Hepatocyte (in vitro differentiated cells): ENCODE measurements around the gene OR2M5. TPM values are rescaled to one million over a fixed set of nuclear protein-coding genes. Genes with fewer than 3 reads are reported as not detected.

Experiments used
- DNase-seq: peaks from one replicate; pipeline ENCODE4 v3.0.0-alpha.2; 2016; ENCODE audit warnings: low spot score
- H2AFZ ChIP-seq: fragments of 200-600 bp; sonication (generic); 2 replicates; pipeline ENCODE4 v1.6.0; 2016; ENCODE audit warnings: antibody characterized with exemption, mild to moderate bottlenecking
- H3K27ac ChIP-seq: fragments of 200-600 bp; sonication (generic); 2 replicates; pipeline ENCODE4 v1.5.1; 2016; ENCODE audit warnings: mild to moderate bottlenecking
- H3K27me3 ChIP-seq: fragments of 200-600 bp; sonication (generic); 2 replicates; pipeline ENCODE4 v1.6.1; 2016
- H3K36me3 ChIP-seq: fragments of 200-600 bp; sonication (generic); replicated peaks from 2 replicates; pipeline ENCODE4 v1.5.1; 2016; ENCODE audit warnings: low read depth; ENCODE audit not compliant: insufficient read depth
- H3K4me1 ChIP-seq: fragments of 200-600 bp; sonication (generic); 2 replicates; pipeline ENCODE4 v1.5.1; 2016; ENCODE audit warnings: mild to moderate bottlenecking, moderate library complexity; ENCODE audit not compliant: insufficient read depth
- H3K4me2 ChIP-seq: fragments of 200-600 bp; sonication (generic); 2 replicates; pipeline ENCODE4 v1.6.0; 2016
- H3K4me3 ChIP-seq: fragments of 200-600 bp; sonication (generic); 2 replicates; pipeline ENCODE4 v1.5.1; 2016; ENCODE audit warnings: mild to moderate bottlenecking
- H3K79me2 ChIP-seq: fragments of 200-600 bp; sonication (generic); 2 replicates; pipeline ENCODE4 v1.6.0; 2017; ENCODE audit warnings: mild to moderate bottlenecking
- H3K9me2 ChIP-seq: fragments of 200-600 bp; sonication (generic); replicated peaks from 2 replicates; pipeline ENCODE4 v1.6.0; 2017; ENCODE audit warnings: mild to moderate bottlenecking; ENCODE audit not compliant: insufficient read depth
- H3K9me3 ChIP-seq: fragments of 200-600 bp; sonication (generic); 2 replicates; pipeline ENCODE4 v1.5.1; 2016; ENCODE audit warnings: low read depth, mild to moderate bottlenecking
- H4K20me1 ChIP-seq: fragments of 200-600 bp; sonication (generic); 2 replicates; pipeline ENCODE4 v1.6.0; 2016; ENCODE audit warnings: mild to moderate bottlenecking; ENCODE audit not compliant: insufficient read depth, poor library complexity, severe bottlenecking
- CTCF ChIP-seq: fragments of 200-600 bp; sonication (generic); IDR thresholded peaks from 2 replicates; pipeline ENCODE4 v1.5.1; 2016; ENCODE audit warnings: antibody characterized with exemption, mild to moderate bottlenecking; ENCODE audit not compliant: poor library complexity
- EZH2 ChIP-seq: fragments of 200-600 bp; sonication (generic); IDR thresholded peaks from 2 replicates; pipeline ENCODE4 v1.6.1; 2016; ENCODE audit warnings: antibody characterized with exemption, mild to moderate bottlenecking, borderline replicate concordance
- EZH2phosphoT487 ChIP-seq: fragments of 200-600 bp; sonication (generic); IDR thresholded peaks from one replicate; pipeline ENCODE4 v1.6.1; 2018; ENCODE audit warnings: antibody characterized with exemption, mild to moderate bottlenecking, low read depth, moderate library complexity; ENCODE audit not compliant: unreplicated experiment, severe bottlenecking
- WGBS: methylation state at CpG from one replicate; pipeline ENCODE4 v1.1.6; 2016; ENCODE audit warnings: low lambda C conversion rate; ENCODE audit errors: missing lambda C conversion rate; 5-methylcytosine and 5-hydroxymethylcytosine counted together
- polyA plus RNA-seq: library from polyadenylated mRNA; unstranded; fragments of >200 nt; fragmentation: Nextera tagmentation; extraction: Ambion mirVana; gene quantifications from 2 replicates; pipeline ENCODE4 v1.2.1, GENCODE V29; 2016
- total RNA-seq: library from RNA; depleted of rRNA; stranded (reverse); fragments of >200 nt; gene quantifications from 2 replicates; pipeline ENCODE4 v1.2.3, GENCODE V29; 2014

Gene OR2M5
- total and polyA plus RNA-seq, 2 experiments from 2014 or later, result not detected

GRCh38 chr1:248111157-248111556, 33.8 kb upstream of the OR2M5 start:
- WGBS, result 53% methylated on average over 5 of the region's 5 CpGs
- Histone ChIP-seq H3K9me2 (no peaks in the 10 kb centered on the region), H3K79me2 (no peaks in the 10 kb centered on the region), H3K4me3 (no peak overlapping the region), H3K4me2 (no peak overlapping the region), H4K20me1 (no peaks in the 10 kb centered on the region), H3K27ac (no peak overlapping the region), H3K9me3 (no peaks in the 10 kb centered on the region), H3K4me1 (no peaks in the 10 kb centered on the region), H2AFZ (no peak overlapping the region), H3K27me3 (no peaks in the 10 kb centered on the region), H3K36me3 (no peaks in the 10 kb centered on the region)
- TF ChIP-seq EZH2phosphoT487 (no peak), CTCF (no peak), EZH2 (no peak)
- no peak for DNase-seq

- Histone ChIP-seq H3K4me3 (no peak overlapping the region), H3K36me3 (no peaks in the 10 kb centered on the region)
- WGBS, result 70% methylated on average over 7 of the region's 7 CpGs
Observed at GRCh38 chr1:248114890-248115289, 30.1 kb upstream of the OR2M5 start.

GRCh38 chr1:248127653-248128052, 17.3 kb upstream of the OR2M5 start:
- H3K9me2 ChIP-seq, result no peaks in the 10 kb centered on the region
- H3K27ac ChIP-seq, result no peak overlapping the region
- no peaks in the 10 kb centered on the region for H3K36me3 ChIP-seq
- TF ChIP-seq CTCF (no peak), EZH2phosphoT487 (no peak), EZH2 (no peak)
- H3K4me1 ChIP-seq, result no peaks in the 10 kb centered on the region
- no peaks in the 10 kb centered on the region for H4K20me1 ChIP-seq
- no peak overlapping the region for H3K4me3 ChIP-seq
- H3K79me2 ChIP-seq, result no peaks in the 10 kb centered on the region
- H3K27me3 ChIP-seq, result no peaks in the 10 kb centered on the region
- no peak overlapping the region for H3K4me2 ChIP-seq
- H2AFZ ChIP-seq, result no peak overlapping the region
- no peak for DNase-seq
- peaks cover 6% of the 10 kb centered on the region for H3K9me3 ChIP-seq
- 74% methylated on average over 5 of the region's 5 CpGs for WGBS

More at GRCh38 chr1:248114890-248115289, 30.1 kb upstream of the OR2M5 start:
- TF ChIP-seq CTCF (no peak), EZH2phosphoT487 (no peak), EZH2 (no peak)
- no peaks in the 10 kb centered on the region for H3K79me2 ChIP-seq
- H3K9me3 ChIP-seq, result no peaks in the 10 kb centered on the region
- H2AFZ ChIP-seq, result no peak overlapping the region
- no peak for DNase-seq
- no peaks in the 10 kb centered on the region for H3K27me3 ChIP-seq
- H3K9me2 ChIP-seq, result no peaks in the 10 kb centered on the region
- H4K20me1 ChIP-seq, result no peaks in the 10 kb centered on the region
- no peak overlapping the region for H3K27ac ChIP-seq
- H3K4me2 ChIP-seq, result no peak overlapping the region
- no peaks in the 10 kb centered on the region for H3K4me1 ChIP-seq

- H4K20me1 ChIP-seq, result no peaks in the 10 kb centered on the region
- H3K27ac ChIP-seq, result no peak overlapping the region
- no peak overlapping the region for H3K4me3 ChIP-seq
- H3K4me2 ChIP-seq, result no peak overlapping the region
- H3K27me3 ChIP-seq, result no peaks in the 10 kb centered on the region
- DNase-seq, result no peak
- H3K36me3 ChIP-seq, result no peaks in the 10 kb centered on the region
- H2AFZ ChIP-seq, result no peak overlapping the region
- no peaks in the 10 kb centered on the region for H3K79me2 ChIP-seq
- H3K4me1 ChIP-seq, result no peaks in the 10 kb centered on the region
- no peaks in the 10 kb centered on the region for H3K9me2 ChIP-seq
- 84% methylated on average over 21 of the region's 21 CpGs for WGBS
- peaks cover 5% of the 10 kb centered on the region for H3K9me3 ChIP-seq
- TF ChIP-seq CTCF (no peak), EZH2 (no peak), EZH2phosphoT487 (no peak)
Observed at GRCh38 chr1:248136811-248137210, 8.1 kb upstream of the OR2M5 start.
